SK-N-SH (cell line): ENCODE measurements around the gene CLSTN2. TPM values are rescaled to one million over a fixed set of nuclear protein-coding genes. Genes with fewer than 3 reads are reported as not detected.

Source experiments
- CTCF ChIA-PET: fragments of 300-600, 350-600 bp; formaldehyde crosslinking; extraction: SDS; loops from one replicate; lab custom pipeline; 2021; lab: Yijun Ruan, JAX
- POLR2A ChIA-PET: fragments of 350-600 bp; sonication (Branson Sonifier 250); formaldehyde crosslinking; extraction: SDS; loops from one replicate; lab custom pipeline; 2020; ENCODE audit warnings: antibody characterized with exemption, inconsistent platforms; lab: Yijun Ruan, JAX
- DNase-seq: peaks from one replicate; pipeline ENCODE4 v3.0.0; 2012
- H2AFZ ChIP-seq: fragments of 200-600 bp; sonication (generic); 2 replicates; pipeline ENCODE4 v1.8.1; 2016; ENCODE audit warnings: antibody characterized with exemption, mild to moderate bottlenecking, low read depth
- H3F3A ChIP-seq: fragments of 200-600 bp; sonication (generic); replicated peaks from 2 replicates; pipeline ENCODE3; 2016; ENCODE audit warnings: antibody characterized with exemption, mild to moderate bottlenecking; ENCODE audit not compliant: insufficient read depth
- H3K27ac ChIP-seq, 2 experiments: fragments of 200-500 bp in 1 of 2; fragments of 200-600 bp in 1 of 2; sonication (Bioruptor generic) in 1 of 2; sonication (generic), shearing (Covaris generic) in 1 of 2; 2 replicates each; pipeline versions ENCODE4 v1.5.1 to v1.6.1; 2014 to 2016; ENCODE audit warnings: low read depth in 2 of 2, inconsistent platforms in 1 of 2, low read length in 1 of 2, mild to moderate bottlenecking in 1 of 2, mixed read lengths in 1 of 2
- H3K27me3 ChIP-seq: fragments of 200-600 bp; sonication (generic), shearing (Covaris generic); 2 replicates; pipeline ENCODE4 v1.6.1; 2016; ENCODE audit warnings: mixed run types; ENCODE audit not compliant: insufficient read depth
- H3K36me3 ChIP-seq, 2 experiments: fragments of 200-500 bp in 1 of 2; fragments of 200-600 bp in 1 of 2; sonication (Bioruptor generic) in 1 of 2; sonication (generic) in 1 of 2; replicated peaks in 1 of 2; 2 replicates each; pipeline versions ENCODE3 to v1.5.1; 2014 to 2016; ENCODE audit warnings: low read length in 1 of 2, mild to moderate bottlenecking in 1 of 2; ENCODE audit not compliant: insufficient read depth in 2 of 2, control insufficient read depth in 1 of 2
- H3K4me1 ChIP-seq, 2 experiments: fragments of 200-500 bp in 1 of 2; fragments of 200-600 bp in 1 of 2; sonication (Bioruptor generic) in 1 of 2; sonication (generic), shearing (Covaris generic) in 1 of 2; 2 replicates each; pipeline versions ENCODE4 v1.5.1 to v1.6.1; 2014 to 2016; ENCODE audit warnings: low read depth in 1 of 2, low read length in 1 of 2, mixed run types in 1 of 2; ENCODE audit not compliant: insufficient read depth in 2 of 2, control insufficient read depth in 1 of 2
- H3K4me2 ChIP-seq: fragments of 200-600 bp; sonication (generic), shearing (Covaris generic); 2 replicates; pipeline ENCODE4 v1.6.1; 2017; ENCODE audit warnings: mixed run types
- H3K4me3 ChIP-seq, 2 experiments: fragments of 200-500 bp in 1 of 2; fragments of 200-600 bp in 1 of 2; sonication (Bioruptor generic) in 1 of 2; sonication (generic), shearing (Covaris generic) in 1 of 2; 2 replicates each; pipeline versions ENCODE4 v1.5.1 to v1.8.1; 2014 to 2016; ENCODE audit warnings: low read depth in 2 of 2, inconsistent platforms in 1 of 2, low read length in 1 of 2, mild to moderate bottlenecking in 1 of 2, mixed read lengths in 1 of 2, moderate library complexity in 1 of 2
- H3K79me2 ChIP-seq: fragments of 200-600 bp; sonication (generic); 2 replicates; pipeline ENCODE4 v1.8.1; 2017; ENCODE audit warnings: mild to moderate bottlenecking; ENCODE audit not compliant: insufficient read depth
- H3K9ac ChIP-seq: fragments of 200-600 bp; sonication (generic); 2 replicates; pipeline ENCODE4 v1.6.1; 2017; ENCODE audit warnings: mixed run types
- H3K9me2 ChIP-seq: fragments of 200-600 bp; sonication (generic); 2 replicates; pipeline ENCODE4 v1.6.1; 2017; ENCODE audit warnings: mixed run types
- H3K9me3 ChIP-seq: fragments of 200-600 bp; sonication (generic); 2 replicates; pipeline ENCODE4 v1.6.1; 2017; ENCODE audit warnings: mixed run types, mild to moderate bottlenecking, moderate library complexity
- H4K20me1 ChIP-seq: fragments of 200-600 bp; sonication (generic); 2 replicates; pipeline ENCODE4 v1.6.1; 2017; ENCODE audit warnings: mild to moderate bottlenecking, mixed run types; ENCODE audit not compliant: insufficient read depth
- CHD2 ChIP-seq: fragments of 150-350 bp; IDR thresholded peaks from 2 replicates; pipeline ENCODE4 v1.6.1; 2018; ENCODE audit warnings: low read length; ENCODE audit not compliant: partially characterized antibody
- EP300 ChIP-seq, 2 experiments: IDR thresholded peaks; 2 replicates each; pipeline versions ENCODE4 v1.4.0 to v1.6.1; 2012; ENCODE audit warnings: borderline replicate concordance in 1 of 2, low read depth in 1 of 2, low read length in 1 of 2
- FOSL2 ChIP-seq: IDR thresholded peaks from 2 replicates; pipeline ENCODE4 v1.4.0; 2012; ENCODE audit warnings: low read depth, mild to moderate bottlenecking, moderate library complexity, borderline replicate concordance
- FOXM1 ChIP-seq: IDR thresholded peaks from 2 replicates; pipeline ENCODE4 v1.4.0; 2012; ENCODE audit warnings: low read depth, mild to moderate bottlenecking
- GATA2 ChIP-seq: sonication (generic); formaldehyde crosslinking; IDR thresholded peaks from 2 replicates; pipeline ENCODE4 v1.5.0; 2020; ENCODE audit warnings: mild to moderate bottlenecking, missing genetic modification reagents
- IRF3 ChIP-seq: fragments of 150-350 bp; IDR thresholded peaks from 2 replicates; pipeline ENCODE4 v1.6.1; 2016; ENCODE audit warnings: mild to moderate bottlenecking, low read depth, low read length
- MEF2A ChIP-seq: IDR thresholded peaks from 2 replicates; pipeline ENCODE4 v1.4.0; 2012; ENCODE audit warnings: low read depth, borderline replicate concordance
- MXI1 ChIP-seq: IDR thresholded peaks from 2 replicates; pipeline ENCODE4 v1.6.1; 2012; ENCODE audit warnings: mild to moderate bottlenecking, low read depth, low read length, improper control_type of control experiment
- NFIC ChIP-seq: IDR thresholded peaks from 2 replicates; pipeline ENCODE4 v1.4.0; 2012; ENCODE audit warnings: borderline replicate concordance
- PBX3 ChIP-seq: IDR thresholded peaks from 2 replicates; pipeline ENCODE4; 2012
- POLR2AphosphoS5 ChIP-seq: IDR thresholded peaks from 2 replicates; pipeline ENCODE4 v1.6.1; 2012; ENCODE audit warnings: low read depth, low read length
- SIN3A ChIP-seq: IDR thresholded peaks from 2 replicates; pipeline ENCODE4 v1.6.1; 2012; ENCODE audit warnings: low read depth, mild to moderate bottlenecking, low read length, moderate library complexity, borderline replicate concordance
- SMC3 ChIP-seq: IDR thresholded peaks from 2 replicates; pipeline ENCODE4 v1.6.1; 2012; ENCODE audit warnings: low read depth, low read length, improper control_type of control experiment
- TAF1 ChIP-seq: IDR thresholded peaks from 2 replicates; pipeline ENCODE4 v1.6.1; 2012; ENCODE audit warnings: low read depth, mild to moderate bottlenecking, low read length, moderate library complexity, borderline replicate concordance
- TCF12 ChIP-seq: IDR thresholded peaks from 2 replicates; pipeline ENCODE4 v1.4.0; 2012
- TEAD4 ChIP-seq: IDR thresholded peaks from 2 replicates; pipeline ENCODE4 v1.4.0; 2012; ENCODE audit warnings: mild to moderate bottlenecking, borderline replicate concordance; ENCODE audit not compliant: insufficient read depth
- YY1 ChIP-seq: IDR thresholded peaks from 2 replicates; pipeline ENCODE4 v1.4.0; 2012; ENCODE audit warnings: low read depth, mild to moderate bottlenecking
- polyA plus RNA-seq, 3 experiments: library from polyadenylated mRNA; depleted of rRNA; stranded (reverse); fragments of >200 nt; gene quantifications; 2 replicates each; pipeline ENCODE4 v1.2.3, GENCODE V29; 2012
- TF ChIP-seq, protein P1 (sequence below): fragments of 150-350 bp; IDR thresholded peaks from 2 replicates; pipeline ENCODE4 v1.6.1; 2017; ENCODE audit warnings: antibody characterized with exemption, low read length, low read depth, borderline replicate concordance
- TF ChIP-seq, protein P2 (sequence below): fragments of 200-600 bp; sonication (generic); IDR thresholded peaks from 2 replicates; pipeline ENCODE4 v1.6.1; 2017; ENCODE audit warnings: antibody characterized with exemption, mild to moderate bottlenecking, moderate library complexity
- TF ChIP-seq, protein P3 (sequence below): IDR thresholded peaks from 2 replicates; pipeline ENCODE4 v1.4.0; 2012; ENCODE audit warnings: low read depth
- TF ChIP-seq, protein P4 (sequence below): IDR thresholded peaks from 2 replicates; pipeline ENCODE4 v1.4.0; 2012; ENCODE audit warnings: low read depth, borderline replicate concordance

CLSTN2 gene
- polyA plus RNA-seq, 1 of the 3 experiments (the other 2 are of a cell fraction): 0.02 TPM

DNA sequence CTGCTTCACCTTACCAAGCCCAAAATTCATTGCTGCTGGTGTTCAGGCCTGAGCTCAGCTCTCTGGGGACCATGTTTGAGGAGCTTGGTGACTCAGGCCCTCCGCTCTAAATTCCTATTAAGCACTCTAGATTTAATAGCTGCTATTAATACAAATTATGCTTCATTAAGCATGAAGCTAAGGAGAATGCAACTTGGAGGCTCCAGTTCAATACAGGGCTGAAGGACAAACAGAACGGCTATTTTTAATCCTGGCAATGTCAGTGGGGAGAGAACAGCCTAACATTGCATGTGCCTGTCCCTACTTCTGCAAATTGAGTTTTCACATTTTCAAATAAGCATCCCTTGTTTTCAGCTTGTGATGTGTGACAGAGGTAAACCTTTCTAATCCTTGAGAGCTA, 662.8 kb downstream of the CLSTN2 start (continued):
- no peak for TF ChIP-seq PBX3

- no peak overlapping the region for H3K27ac ChIP-seq
- H4K20me1 ChIP-seq: no peaks in the 10 kb centered on the region
- H3K4me3 ChIP-seq: no peak overlapping the region
- H3K9me2 ChIP-seq: no peaks in the 10 kb centered on the region
- TF ChIP-seq MXI1: no peak
- TF ChIP-seq, protein P1, sequence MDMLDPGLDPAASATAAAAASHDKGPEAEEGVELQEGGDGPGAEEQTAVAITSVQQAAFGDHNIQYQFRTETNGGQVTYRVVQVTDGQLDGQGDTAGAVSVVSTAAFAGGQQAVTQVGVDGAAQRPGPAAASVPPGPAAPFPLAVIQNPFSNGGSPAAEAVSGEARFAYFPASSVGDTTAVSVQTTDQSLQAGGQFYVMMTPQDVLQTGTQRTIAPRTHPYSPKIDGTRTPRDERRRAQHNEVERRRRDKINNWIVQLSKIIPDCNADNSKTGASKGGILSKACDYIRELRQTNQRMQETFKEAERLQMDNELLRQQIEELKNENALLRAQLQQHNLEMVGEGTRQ: no peak
- no peak for TF ChIP-seq NFIC
- TF ChIP-seq POLR2AphosphoS5: no peak
- TF ChIP-seq FOSL2: no peak
- no peak for TF ChIP-seq MEF2A
- TF ChIP-seq, protein P2, sequence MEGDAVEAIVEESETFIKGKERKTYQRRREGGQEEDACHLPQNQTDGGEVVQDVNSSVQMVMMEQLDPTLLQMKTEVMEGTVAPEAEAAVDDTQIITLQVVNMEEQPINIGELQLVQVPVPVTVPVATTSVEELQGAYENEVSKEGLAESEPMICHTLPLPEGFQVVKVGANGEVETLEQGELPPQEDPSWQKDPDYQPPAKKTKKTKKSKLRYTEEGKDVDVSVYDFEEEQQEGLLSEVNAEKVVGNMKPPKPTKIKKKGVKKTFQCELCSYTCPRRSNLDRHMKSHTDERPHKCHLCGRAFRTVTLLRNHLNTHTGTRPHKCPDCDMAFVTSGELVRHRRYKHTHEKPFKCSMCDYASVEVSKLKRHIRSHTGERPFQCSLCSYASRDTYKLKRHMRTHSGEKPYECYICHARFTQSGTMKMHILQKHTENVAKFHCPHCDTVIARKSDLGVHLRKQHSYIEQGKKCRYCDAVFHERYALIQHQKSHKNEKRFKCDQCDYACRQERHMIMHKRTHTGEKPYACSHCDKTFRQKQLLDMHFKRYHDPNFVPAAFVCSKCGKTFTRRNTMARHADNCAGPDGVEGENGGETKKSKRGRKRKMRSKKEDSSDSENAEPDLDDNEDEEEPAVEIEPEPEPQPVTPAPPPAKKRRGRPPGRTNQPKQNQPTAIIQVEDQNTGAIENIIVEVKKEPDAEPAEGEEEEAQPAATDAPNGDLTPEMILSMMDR: no peak
- no peak for TF ChIP-seq IRF3
- TF ChIP-seq, protein P3, sequence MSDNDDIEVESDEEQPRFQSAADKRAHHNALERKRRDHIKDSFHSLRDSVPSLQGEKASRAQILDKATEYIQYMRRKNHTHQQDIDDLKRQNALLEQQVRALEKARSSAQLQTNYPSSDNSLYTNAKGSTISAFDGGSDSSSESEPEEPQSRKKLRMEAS: no peak
- TF ChIP-seq SMC3: no peak
- no peak for TF ChIP-seq TCF12
- no peak for TF ChIP-seq SIN3A
- TF ChIP-seq CHD2: no peak
- TF ChIP-seq FOXM1: no peak
- no peak for TF ChIP-seq EP300 (IDR thresholded peaks at IDR 0.05; ENCODE audit: borderline replicate concordance in 1 of 2, low read depth in 1 of 2, low read length in 1 of 2)
- TF ChIP-seq TAF1: no peak
- TF ChIP-seq, protein P4, sequence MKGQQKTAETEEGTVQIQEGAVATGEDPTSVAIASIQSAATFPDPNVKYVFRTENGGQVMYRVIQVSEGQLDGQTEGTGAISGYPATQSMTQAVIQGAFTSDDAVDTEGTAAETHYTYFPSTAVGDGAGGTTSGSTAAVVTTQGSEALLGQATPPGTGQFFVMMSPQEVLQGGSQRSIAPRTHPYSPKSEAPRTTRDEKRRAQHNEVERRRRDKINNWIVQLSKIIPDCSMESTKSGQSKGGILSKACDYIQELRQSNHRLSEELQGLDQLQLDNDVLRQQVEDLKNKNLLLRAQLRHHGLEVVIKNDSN: no peak
- TF ChIP-seq TEAD4: no peak
- no peak for TF ChIP-seq YY1
- TF ChIP-seq GATA2: no peak
- no peak overlapping the region for H3K9ac ChIP-seq
- no peak for DNase-seq
- no peaks in the 10 kb centered on the region for H3K79me2 ChIP-seq
- no peak overlapping the region for H3K4me2 ChIP-seq
- no peak overlapping the region for H2AFZ ChIP-seq
- no peaks in the 10 kb centered on the region for H3K9me3 ChIP-seq
- peaks cover 0 to 12% of the 10 kb centered on the region in 2 experiments; a peak in 2 of 4 replicates for H3K4me1 ChIP-seq
- CTCF ChIA-PET: no interaction called here
- H3F3A ChIP-seq: no peaks in the 10 kb centered on the region
- H3K27me3 ChIP-seq: no peaks in the 10 kb centered on the region
- H3K36me3 ChIP-seq: no peaks in the 10 kb centered on the region
- POLR2A ChIA-PET: no interaction called here
These were observed 664.0 kb downstream of the CLSTN2 start for GRCh38 chr3:140599009-140599408.
